Tibial artery (tissue), 4 donors: ENCODE measurements around the gene TBL1X.

ENCODE experiments used
- DNase-seq, 2 donors: peaks; one replicate each; pipeline ENCODE4 v3.0.0-alpha.2; 2019
- H3K27ac ChIP-seq, 2 donors: fragments of 200-600 bp; sonication (generic) in 1 of 2; 1 replicate in 1 of 2; 2 replicates in 1 of 2; pipeline ENCODE4 v1.5.1; 2018 to 2019; ENCODE audit warnings: mild to moderate bottlenecking in 1 of 2
- H3K27me3 ChIP-seq, 2 donors: fragments of 200-600 bp; sonication (generic) in 1 of 2; one replicate each; pipeline versions ENCODE4 v1.5.1 to v1.6.0; 2016 to 2019
- H3K36me3 ChIP-seq, 3 donors: fragments of 200-600 bp; sonication (generic) in 2 of 3; one replicate each; pipeline ENCODE4 v1.5.1; 2016 to 2019; ENCODE audit warnings: mild to moderate bottlenecking in 2 of 3
- H3K4me1 ChIP-seq, 4 donors: fragments of 200-600 bp; sonication (generic) in 2 of 4; 1 replicate in 3 of 4; 2 replicates in 1 of 4; pipeline ENCODE4 v1.5.1; 2016 to 2019
- H3K4me3 ChIP-seq, 2 donors: fragments of 200-600 bp; sonication (generic) in 1 of 2; 1 replicate in 1 of 2; 2 replicates in 1 of 2; pipeline ENCODE4 v1.5.1; 2018 to 2019; ENCODE audit warnings: mild to moderate bottlenecking in 2 of 2
- H3K9me3 ChIP-seq, 3 donors: fragments of 200-600 bp; sonication (generic) in 1 of 3; one replicate each; pipeline ENCODE4 v1.5.1; 2016 to 2019
- CTCF ChIP-seq, 2 experiments: fragments of 200-600 bp in 1 of 2; fragments of 450-650 bp in 1 of 2; IDR thresholded peaks; one replicate each; pipeline ENCODE4 v1.5.1; 2017 to 2019; ENCODE audit warnings: antibody characterized with exemption in 2 of 2, mild to moderate bottlenecking in 1 of 2, moderate library complexity in 1 of 2
- intact Hi-C: fragments of 100-400 bp; cut with DNase I; formaldehyde crosslinking; loops from one replicate; pipeline ENCODE4 v1.15.0; 2023; ENCODE audit warnings: low total_unique reads

Gene TBL1X

GRCh38 chrX:9784332-9784731 is 319.5 kb downstream of the TBL1X start:
- peaks cover 0 to 12% (median 3%) of the 10 kb centered on the region in 4 donors for H3K4me1 ChIP-seq
- no peak for TF ChIP-seq CTCF (IDR thresholded peaks at IDR 0.05)
- no peak overlapping the region for H3K27ac ChIP-seq
- DNase-seq, result no peak
- H3K27me3 ChIP-seq, result peaks cover 0 to 14% of the 10 kb centered on the region in 2 donors
- no peaks in the 10 kb centered on the region for H3K9me3 ChIP-seq
- H3K36me3 ChIP-seq, result no peaks in the 10 kb centered on the region
- H3K4me3 ChIP-seq, result no peak overlapping the region
- intact Hi-C loops, result no loop called here

- H3K4me3 ChIP-seq, result peak overlapping the region; percentile 37 to 53
- intact Hi-C loops, result no loop called here
- no peak for DNase-seq
- peaks cover 0 to 12% (median 3%) of the 10 kb centered on the region in 4 donors for H3K4me1 ChIP-seq
- H3K27me3 ChIP-seq, result peaks cover 0 to 14% of the 10 kb centered on the region in 2 donors
- no peaks in the 10 kb centered on the region for H3K36me3 ChIP-seq
- no peak for TF ChIP-seq CTCF (IDR thresholded peaks at IDR 0.05)
- H3K27ac ChIP-seq, result no peak overlapping the region
- no peaks in the 10 kb centered on the region for H3K9me3 ChIP-seq
Observed at GRCh38 chrX:9785254-9785943, 320.5 kb downstream of the TBL1X start.

GRCh38 chrX:9785944-9786797 is 321.3 kb downstream of the TBL1X start, which contains the start of gene SHROOM2:
TSS of gene SHROOM2 (plus strand) at chrX:9786429. CDS start at chrX:9786546, 117 bp downstream.
- Histone ChIP-seq H3K9me3 (no peaks in the 10 kb centered on the region), H3K27me3 (peaks cover 0 to 14% of the 10 kb centered on the region in 2 donors), H3K4me3 (peak within 1 kb of the TSS; percentile 37 to 53), H3K4me1 (peaks cover 0 to 12% (median 3%) of the 10 kb centered on the region in 4 donors), H3K27ac (no peak within 1 kb of the TSS), H3K36me3 (no peaks in the 10 kb centered on the region)
- intact Hi-C loops, result no loop called here
- no peak for DNase-seq
- no peak for TF ChIP-seq CTCF (IDR thresholded peaks at IDR 0.05)

- intact Hi-C loops, result no loop called here
- no peak for DNase-seq
Observed at GRCh38 chrX:9786798-9787635, 322.2 kb downstream of the TBL1X start.

More at GRCh38 chrX:9786798-9787635, 322.2 kb downstream of the TBL1X start:
- no peak for TF ChIP-seq CTCF (IDR thresholded peaks at IDR 0.05)
- Histone ChIP-seq H3K27me3 (peaks cover 0 to 14% of the 10 kb centered on the region in 2 donors), H3K4me3 (peak overlapping the region; percentile 37 to 53), H3K4me1 (peaks cover 0 to 12% (median 3%) of the 10 kb centered on the region in 4 donors), H3K9me3 (no peaks in the 10 kb centered on the region), H3K36me3 (no peaks in the 10 kb centered on the region), H3K27ac (no peak overlapping the region)
